Hepatocyte (in vitro differentiated cells): ENCODE measurements around the gene NHEJ1.
A peak's percentile ranks its signal among the peaks of the same experiment; 100 is the strongest.

Experiments
- CTCF ChIP-seq: fragments of 200-600 bp; sonication (generic); IDR thresholded peaks from 2 replicates; pipeline ENCODE4 v1.5.1; 2016; ENCODE audit warnings: antibody characterized with exemption, mild to moderate bottlenecking; ENCODE audit not compliant: poor library complexity
- EZH2phosphoT487 ChIP-seq: fragments of 200-600 bp; sonication (generic); IDR thresholded peaks from one replicate; pipeline ENCODE4 v1.6.1; 2018; ENCODE audit warnings: antibody characterized with exemption, mild to moderate bottlenecking, low read depth, moderate library complexity; ENCODE audit not compliant: unreplicated experiment, severe bottlenecking

DNA sequence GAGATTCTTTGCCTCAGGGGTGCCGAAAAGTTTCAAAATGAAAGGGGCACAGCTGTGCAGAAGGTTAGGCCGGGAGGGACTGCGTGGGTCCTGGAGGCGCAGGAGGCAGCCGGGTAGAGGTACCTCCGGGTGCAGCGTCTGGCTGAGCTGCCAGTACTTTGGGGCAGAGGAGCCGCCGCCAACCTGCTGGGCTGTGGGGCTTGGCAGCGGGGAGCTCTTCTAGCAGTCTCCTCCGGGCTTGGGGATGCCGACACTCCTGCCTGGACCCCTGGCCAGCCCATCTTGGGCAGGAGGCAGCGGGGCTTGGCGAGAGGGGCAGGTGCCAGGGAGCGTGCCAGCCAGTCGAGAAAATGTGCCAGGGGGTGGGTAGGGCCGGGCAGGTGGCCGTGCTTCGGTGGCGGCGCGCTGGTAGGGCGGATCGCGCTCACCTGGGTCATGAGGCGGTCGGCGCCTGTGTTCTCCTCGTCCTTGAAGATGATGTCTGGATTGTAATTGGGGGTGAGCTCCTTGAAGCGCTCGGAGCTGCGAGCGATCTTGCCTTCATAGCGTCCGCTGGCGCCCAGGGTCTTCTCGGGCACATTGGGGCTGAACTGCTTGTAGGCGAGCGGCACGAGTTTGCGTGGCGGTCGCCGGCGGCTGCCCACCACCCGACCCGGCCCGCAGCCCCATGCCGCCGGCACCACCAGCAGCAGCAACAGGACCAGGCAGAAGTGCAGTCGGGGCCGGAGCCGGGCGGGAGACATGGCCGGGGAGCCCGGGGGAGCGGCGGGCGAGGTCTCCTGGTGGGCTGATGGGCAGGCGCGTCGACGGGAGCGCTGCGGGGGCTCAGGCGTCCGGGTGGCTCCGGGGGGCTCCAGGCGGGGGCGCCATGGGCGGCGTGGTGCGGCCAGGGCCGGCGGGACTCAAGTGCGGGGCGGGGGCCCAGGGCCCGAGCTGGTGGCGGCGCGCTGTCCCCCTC lies 100.6 kb downstream of the NHEJ1 start:
- TF ChIP-seq CTCF (no peak), EZH2phosphoT487 (peak; percentile 17)
